ENCODE measurements around the gene FOXL1.

Gene FOXL1

DNA sequence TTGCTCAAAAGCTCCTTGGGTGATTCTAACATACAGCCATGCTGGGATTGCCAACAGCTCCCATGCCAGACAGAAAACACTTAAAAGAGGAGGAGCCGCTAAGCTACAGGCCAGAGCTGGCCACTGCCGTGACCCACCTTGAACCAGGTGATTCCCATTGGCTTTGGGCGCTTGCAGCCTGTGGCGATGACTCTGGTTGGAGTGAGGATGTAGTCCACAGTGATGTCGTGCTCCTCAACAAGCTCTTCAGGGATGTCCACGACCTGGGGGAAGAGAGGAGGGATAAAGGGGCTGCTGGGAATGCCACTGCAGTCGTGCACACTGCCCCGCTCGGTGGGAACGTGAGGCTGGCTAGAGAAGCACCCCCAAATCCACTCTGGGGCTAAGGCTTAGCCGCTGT, 36.8 kb upstream of the FOXL1 start:
- no peak for DNase-seq (ENCODE audit: low spot score)
- no peak overlapping the region for H3K4me3 ChIP-seq
- no peak overlapping the region for H3K27ac ChIP-seq
- no peak for TF ChIP-seq CTCF (IDR thresholded peaks at IDR 0.05)

GRCh38 chr16:86542756-86543750, 35.3 kb upstream of the FOXL1 start:
- DNase-seq (ENCODE audit: low spot score): no peak
- Histone ChIP-seq H3K4me3 (no peak overlapping the region), H3K27ac (no peak overlapping the region)
- TF ChIP-seq CTCF (IDR thresholded peaks at IDR 0.05): no peak

DNA sequence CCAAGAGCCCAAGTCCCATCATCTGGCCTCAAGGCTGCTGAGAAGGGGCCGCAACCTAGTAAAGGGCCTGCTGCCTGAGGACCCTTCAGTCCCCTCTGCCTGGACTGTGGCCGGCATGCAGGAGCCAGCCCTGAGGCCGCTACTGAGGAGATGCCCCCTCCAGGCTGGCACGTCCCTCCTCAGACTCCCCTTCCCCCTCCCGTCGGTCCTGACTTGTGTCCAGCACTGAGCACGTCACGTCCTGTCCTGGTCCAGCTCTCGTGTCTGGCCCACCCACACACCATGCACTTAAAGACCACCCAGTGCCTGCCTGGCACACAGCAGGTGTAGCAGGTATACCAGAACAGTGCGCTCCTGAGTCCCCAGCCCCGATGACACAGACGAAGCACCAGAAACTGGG, 32.9 kb upstream of the FOXL1 start:
- no peak overlapping the region for H3K27ac ChIP-seq

DNA sequence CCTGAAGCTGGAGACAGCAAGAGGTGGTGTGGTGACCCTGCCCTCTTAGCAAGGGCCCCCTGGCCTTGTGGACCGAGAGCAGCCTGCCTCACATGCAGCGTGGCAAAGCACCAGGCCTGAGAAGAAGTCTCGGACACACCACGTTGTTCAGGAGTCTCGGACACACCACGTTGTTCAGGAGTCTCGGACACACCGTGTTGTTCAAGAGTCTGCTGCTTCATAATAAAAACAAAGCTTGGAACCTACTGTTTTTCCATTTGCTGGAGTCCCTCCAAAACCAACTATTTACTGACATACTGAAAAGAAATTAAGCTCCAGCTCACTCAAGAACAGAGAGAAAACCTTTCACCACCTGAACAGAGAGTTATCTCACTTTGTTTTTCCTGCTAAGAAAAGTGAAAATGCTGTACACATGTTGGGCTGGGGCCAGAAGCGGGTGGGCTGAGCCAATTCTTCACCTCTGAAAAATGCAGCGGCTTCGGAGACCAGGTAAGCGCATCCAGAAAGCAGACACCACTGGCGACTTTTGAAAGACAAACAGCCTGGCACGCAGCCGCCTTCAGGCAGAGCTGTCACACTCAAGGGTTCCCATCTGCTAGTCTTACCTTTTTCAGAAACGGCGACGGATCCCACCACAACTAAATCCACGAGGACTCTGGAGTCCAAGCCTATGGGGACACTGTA, 32.3 kb upstream of the FOXL1 start:
- DNase-seq (ENCODE audit: low spot score): no peak
- no peak for TF ChIP-seq CTCF (IDR thresholded peaks at IDR 0.05)
- H3K27ac ChIP-seq: no peak overlapping the region
- no peak overlapping the region for H3K4me3 ChIP-seq

More for the DNA sequence above, 32.9 kb upstream of the FOXL1 start:
- TF ChIP-seq CTCF (IDR thresholded peaks at IDR 0.05): no peak
- H3K4me3 ChIP-seq: no peak overlapping the region
- DNase-seq (ENCODE audit: low spot score): no peak

- Histone ChIP-seq H3K4me3 (no peak overlapping the region), H3K27ac (no peak overlapping the region)
- DNase-seq (ENCODE audit: low spot score): no peak
- no peak for TF ChIP-seq CTCF (IDR thresholded peaks at IDR 0.05)
Observed at GRCh38 chr16:86546638-86547013, 31.7 kb upstream of the FOXL1 start.

GRCh38 chr16:86547286-86547685, 31.1 kb upstream of the FOXL1 start:
- no peak for DNase-seq (ENCODE audit: low spot score)
- Histone ChIP-seq H3K4me3 (no peak overlapping the region), H3K27ac (no peak overlapping the region)
- no peak for TF ChIP-seq CTCF (IDR thresholded peaks at IDR 0.05)

All from coronary artery (tissue), 2 donors.